Natural killer cell (primary cell): ENCODE data around the gene CACNA2D2. TPM values are rescaled to one million over a fixed set of nuclear protein-coding genes. Genes with fewer than 3 reads are reported as not detected.

ENCODE experiments used
- ATAC-seq, 3 donors: fragments of 150-1000 bp in 2 of 3; fragments of 200-7000 bp in 1 of 3; cut with Tn5 transposase; 1 replicate in 1 of 3; 2 replicates in 2 of 3; pipeline ENCODE4 v1.10.0; 2021; ENCODE audit warnings: mild to moderate bottlenecking in 2 of 3, moderate library complexity in 2 of 3
- DNase-seq, 2 donors: peaks; one replicate each; pipeline versions ENCODE4 v3.0.0 to v3.0.0-alpha.2; 2013 to 2021; ENCODE audit warnings: mixed read lengths in 1 of 2
- H3K27ac ChIP-seq: one replicate; pipeline ENCODE4 v1.5.1; 2013; ENCODE audit warnings: mild to moderate bottlenecking, low read length
- H3K27me3 ChIP-seq: one replicate; pipeline ENCODE4 v1.6.1; 2013; ENCODE audit warnings: low read length; ENCODE audit not compliant: control insufficient read depth, insufficient read depth
- H3K36me3 ChIP-seq: one replicate; pipeline ENCODE4 v1.6.1; 2013; ENCODE audit warnings: low read length; ENCODE audit not compliant: control insufficient read depth, insufficient read depth
- H3K4me1 ChIP-seq: one replicate; pipeline ENCODE4 v1.6.1; 2013; ENCODE audit warnings: low read length; ENCODE audit not compliant: control insufficient read depth, insufficient read depth
- H3K4me3 ChIP-seq: one replicate; pipeline ENCODE4 v1.5.1; 2013; ENCODE audit warnings: low read length
- H3K9me3 ChIP-seq: one replicate; pipeline ENCODE4 v1.6.1; 2013; ENCODE audit warnings: low read length; ENCODE audit not compliant: control insufficient read depth, insufficient read depth
- H3K27ac Mint-ChIP-seq, 2 donors: one replicate each; pipeline ENCODE4 v1.8.0; 2022; ENCODE audit warnings: mild to moderate bottlenecking in 2 of 2, mixed read lengths in 2 of 2, moderate library complexity in 1 of 2
- H3K27me3 Mint-ChIP-seq, 2 donors: one replicate each; pipeline ENCODE4 v1.8.0; 2022; ENCODE audit warnings: low read depth in 2 of 2, mixed read lengths in 2 of 2
- H3K36me3 Mint-ChIP-seq: one replicate; pipeline ENCODE4 v1.8.0; 2022; ENCODE audit warnings: mixed read lengths
- H3K4me1 Mint-ChIP-seq, 2 donors: one replicate each; pipeline ENCODE4 v1.8.0; 2022; ENCODE audit warnings: mixed read lengths in 2 of 2
- H3K4me3 Mint-ChIP-seq: one replicate; pipeline ENCODE4 v1.8.0; 2022; ENCODE audit warnings: mild to moderate bottlenecking, moderate library complexity, mixed read lengths
- H3K9me3 Mint-ChIP-seq, 2 donors: one replicate each; pipeline ENCODE4 v1.8.0; 2022; ENCODE audit warnings: mixed read lengths in 2 of 2
- CTCF ChIP-seq: fragments of 200-600 bp; IDR thresholded peaks from one replicate; pipeline ENCODE4 v1.8.0; 2022; ENCODE audit warnings: antibody characterized with exemption
- WGBS: methylation state at CpG from one replicate; pipeline ENCODE4 v1.1.7; 2013; ENCODE audit warnings: missing lambda C conversion rate; ENCODE audit not compliant: insufficient coverage; 5-methylcytosine and 5-hydroxymethylcytosine counted together
- intact Hi-C: fragments of 100-400 bp; cut with micrococcal nuclease; formaldehyde crosslinking; loops from one replicate; pipeline ENCODE4 v1.14.2; 2022
- total RNA-seq, 4 donors: library from RNA; stranded (reverse); fragments of 120-200 nt in 1 of 4; gene quantifications; one replicate each; pipeline versions ENCODE4 v1.2.3 to v1.2.4, GENCODE V29; 2013 to 2022

CACNA2D2 gene
- total RNA-seq, 3 donors from 2014 or later (not counting 1 experiment from before 2014, with no cell fraction given) = 36.5 to 56.4 (median 43.8) TPM

GRCh38 chr3:50481992-50482391 is 21.4 kb downstream of the CACNA2D2 start:
- H3K27me3 ChIP-seq = no peaks in the 10 kb centered on the region
- no peaks in the 10 kb centered on the region for H3K27me3 Mint-ChIP-seq
- ATAC-seq (no peak), DNase-seq (no peak)
- H3K36me3 ChIP-seq = no peaks in the 10 kb centered on the region
- H3K4me3 ChIP-seq = no peak overlapping the region
- 84% methylated on average over 4 of the region's 4 CpGs for WGBS
- no peaks in the 10 kb centered on the region for H3K9me3 ChIP-seq
- no peak overlapping the region for H3K27ac ChIP-seq
- H3K9me3 Mint-ChIP-seq = no peaks in the 10 kb centered on the region
- H3K36me3 Mint-ChIP-seq = no peaks in the 10 kb centered on the region
- no peak overlapping the region for H3K27ac Mint-ChIP-seq
- intact Hi-C loops = no loop called here
- peaks cover 50% of the 10 kb centered on the region for H3K4me1 ChIP-seq
- H3K4me3 Mint-ChIP-seq = no peak overlapping the region
- peaks cover 28 to 72% of the 10 kb centered on the region in 2 donors for H3K4me1 Mint-ChIP-seq
- TF ChIP-seq CTCF = no peak

- Mint-ChIP-seq H3K27me3 (no peaks in the 10 kb centered on the region), H3K4me3 (no peak overlapping the region), H3K9me3 (no peaks in the 10 kb centered on the region), H3K27ac (peak overlapping the region in 1 of 2 donors; percentile 75), H3K36me3 (no peaks in the 10 kb centered on the region), H3K4me1 (peaks cover 27 to 71% of the 10 kb centered on the region in 2 donors)
- ATAC-seq = peak in 1 of 3 donors; percentile 36
- WGBS = 46% methylated on average over 4 of the region's 4 CpGs
- no peak overlapping the region for H3K4me3 ChIP-seq
- H3K4me1 ChIP-seq = peaks cover 37% of the 10 kb centered on the region
- no peak for TF ChIP-seq CTCF
- H3K27ac ChIP-seq = no peak overlapping the region
- intact Hi-C loops = no loop called here
- H3K9me3 ChIP-seq = no peaks in the 10 kb centered on the region
- no peaks in the 10 kb centered on the region for H3K27me3 ChIP-seq
- no peaks in the 10 kb centered on the region for H3K36me3 ChIP-seq
- peak in 1 of 2 donors; percentile 27 for DNase-seq
These were observed 23.0 kb downstream of the CACNA2D2 start for GRCh38 chr3:50480471-50480870.

- Histone ChIP-seq H3K4me1 (peaks cover 46% of the 10 kb centered on the region), H3K27me3 (no peaks in the 10 kb centered on the region), H3K27ac (no peak overlapping the region), H3K9me3 (no peaks in the 10 kb centered on the region), H3K36me3 (no peaks in the 10 kb centered on the region), H3K4me3 (no peak overlapping the region)
- peaks cover 34 to 78% of the 10 kb centered on the region in 2 donors for H3K4me1 Mint-ChIP-seq
- H3K9me3 Mint-ChIP-seq = no peaks in the 10 kb centered on the region
- DNase-seq (no peak), ATAC-seq (no peak)
- intact Hi-C loops = no loop called here
- WGBS = 76% methylated on average over 4 of the region's 4 CpGs
- no peak for TF ChIP-seq CTCF
- no peaks in the 10 kb centered on the region for H3K27me3 Mint-ChIP-seq
- no peak overlapping the region for H3K4me3 Mint-ChIP-seq
- peak overlapping the region; percentile 21 to 75 for H3K27ac Mint-ChIP-seq
- H3K36me3 Mint-ChIP-seq = no peaks in the 10 kb centered on the region
These were observed 23.9 kb downstream of the CACNA2D2 start for GRCh38 chr3:50479523-50479922.

- no peaks in the 10 kb centered on the region for H3K9me3 Mint-ChIP-seq
- TF ChIP-seq CTCF = no peak
- WGBS = 98% methylated on average over 2 of the region's 2 CpGs
- intact Hi-C loops = no loop called here
- H3K27me3 Mint-ChIP-seq = no peaks in the 10 kb centered on the region
- H3K4me3 ChIP-seq = no peak overlapping the region
- no peak for ATAC-seq
- H3K27ac ChIP-seq = no peak overlapping the region
- H3K27me3 ChIP-seq = no peaks in the 10 kb centered on the region
- H3K4me1 ChIP-seq = peaks cover 51% of the 10 kb centered on the region
- H3K36me3 ChIP-seq = no peaks in the 10 kb centered on the region
- no peak for DNase-seq
- H3K36me3 Mint-ChIP-seq = no peaks in the 10 kb centered on the region
- no peak overlapping the region for H3K4me3 Mint-ChIP-seq
- H3K9me3 ChIP-seq = no peaks in the 10 kb centered on the region
- H3K4me1 Mint-ChIP-seq = peaks cover 37 to 79% of the 10 kb centered on the region in 2 donors
- H3K27ac Mint-ChIP-seq = peak overlapping the region; percentile 48 to 75
These were observed 24.7 kb downstream of the CACNA2D2 start for GRCh38 chr3:50478671-50479260.
